Measurements from ENCODE around the gene RELT. TPM values are rescaled to one million over a fixed set of nuclear protein-coding genes. Genes with fewer than 3 reads are reported as not detected.

Gene RELT
- total RNA-seq, 1 experiment from 2014 or later: 13.8 TPM

- ChIA-PET CTCF (interaction anchor here (0.7 kb wide), 1 partner anchor 68 kb away, joined by 3 read pairs; no protein-coding TSS in a partner anchor), POLR2A (no interaction called here)
- peaks cover 6 to 27% of the 10 kb centered on the region in 2 experiments; a peak in 3 of 4 replicates for H3K4me1 ChIP-seq (ENCODE audit: control insufficient read depth in 1 of 2, insufficient read depth in 2 of 2, low read length in 2 of 2)
These were observed 404 bp upstream of the RELT start for GRCh38 chr11:73375830-73376159.

GRCh38 chr11:73376803-73377629 is 817 bp downstream of the RELT start:
- no peaks in the 10 kb centered on the region for H3K9me3 ChIP-seq (ENCODE audit: control insufficient read depth in 1 of 2, insufficient read depth in 1 of 2, low read depth in 1 of 2, low read length in 2 of 2)
- CTCF ChIA-PET: interaction anchor here (1.8 kb wide), 1 partner anchor 26 kb away, joined by 10 read pairs; no protein-coding TSS in a partner anchor
- peaks cover 0 to 7% of the 10 kb centered on the region in 2 experiments; a peak in 1 of 4 replicates for H3K36me3 ChIP-seq (ENCODE audit: control insufficient read depth in 1 of 2, insufficient read depth in 2 of 2, low read length in 2 of 2)
- RAD21 ChIA-PET (ENCODE audit: low non-redundant PET in 1 of 2, low total read pairs in 2 of 2, uncharacterized antibody in 2 of 2, unreplicated experiment in 2 of 2): no interaction called here
- no peaks in the 10 kb centered on the region for H3K27me3 ChIP-seq (ENCODE audit: insufficient read depth, low read length)
- H3K4me3 ChIP-seq (replicated peaks in 1 of 2; ENCODE audit: low read depth in 1 of 2, low read length in 2 of 2): peak overlapping the region; percentile 87 to 97
- no peaks in the 10 kb centered on the region; the same call in 1 of the 2 replicates for H4K20me1 ChIP-seq (ENCODE audit: insufficient read depth)
- ATAC-seq (peak; percentile 39), DNase-seq (ENCODE audit: low read depth, low spot score) (peak; percentile 40)
- POLR2A ChIA-PET: interaction anchor here (0.6 kb wide), 1 partner anchor 309 kb away, joined by 4 read pairs; no protein-coding TSS in a partner anchor
- H3K79me2 ChIP-seq (ENCODE audit: insufficient read depth, low read length): peaks cover 57% of the 10 kb centered on the region
- no peak overlapping the region for H2AFZ ChIP-seq (ENCODE audit: low read depth, low read length, poor library complexity, severe bottlenecking)
- peak overlapping the region; percentile 88 for H3K27ac ChIP-seq (ENCODE audit: low read depth, low read length)
- H3K4me1 ChIP-seq (ENCODE audit: control insufficient read depth in 1 of 2, insufficient read depth in 2 of 2, low read length in 2 of 2): peaks cover 6 to 30% of the 10 kb centered on the region in 2 experiments; a peak in 3 of 4 replicates
- TSS peak; percentile 55 for BruUV-seq (replicated peaks)
- intact Hi-C loops (cut with micrococcal nuclease): loop anchor here (5.0 kb wide), 1 partner anchor 70 kb away; the partner anchor contains the start of gene ARHGEF17
- H3K4me2 ChIP-seq (ENCODE audit: low read length): peak overlapping the region; percentile 88
- H3K9ac ChIP-seq (ENCODE audit: low read length): peak overlapping the region; percentile 100
- no peaks in the 10 kb centered on the region for H3K9me2 ChIP-seq (ENCODE audit: insufficient read depth)
- TF ChIP-seq CTCF (IDR thresholded peaks at IDR 0.05 in 2 of 3, conservative IDR thresholded peaks at IDR 0.05 in 1 of 3; ENCODE audit: borderline replicate concordance in 1 of 3, insufficient read depth in 1 of 3, low read depth in 2 of 3, low read length in 2 of 3) (no peak), FOSL1 (IDR thresholded peaks at IDR 0.05; ENCODE audit: low read depth) (no peak), EGR1 (IDR thresholded peaks at IDR 0.05; ENCODE audit: low read depth) (no peak), POLR2AphosphoS5 (IDR thresholded peaks at IDR 0.05; ENCODE audit: low read depth, low read length) (peak; percentile 69), TCF7L2 (IDR thresholded peaks at IDR 0.05; ENCODE audit: borderline replicate concordance, extremely low read depth, insufficient read depth, insufficient read length) (peak; percentile 18), EZH2phosphoT487 (IDR thresholded peaks at IDR 0.05; ENCODE audit: borderline replicate concordance) (no peak), SIN3A (IDR thresholded peaks at IDR 0.05; ENCODE audit: low read depth) (no peak; the same call in 1 of the 2 replicates)
- TF ChIP-seq, protein P1, sequence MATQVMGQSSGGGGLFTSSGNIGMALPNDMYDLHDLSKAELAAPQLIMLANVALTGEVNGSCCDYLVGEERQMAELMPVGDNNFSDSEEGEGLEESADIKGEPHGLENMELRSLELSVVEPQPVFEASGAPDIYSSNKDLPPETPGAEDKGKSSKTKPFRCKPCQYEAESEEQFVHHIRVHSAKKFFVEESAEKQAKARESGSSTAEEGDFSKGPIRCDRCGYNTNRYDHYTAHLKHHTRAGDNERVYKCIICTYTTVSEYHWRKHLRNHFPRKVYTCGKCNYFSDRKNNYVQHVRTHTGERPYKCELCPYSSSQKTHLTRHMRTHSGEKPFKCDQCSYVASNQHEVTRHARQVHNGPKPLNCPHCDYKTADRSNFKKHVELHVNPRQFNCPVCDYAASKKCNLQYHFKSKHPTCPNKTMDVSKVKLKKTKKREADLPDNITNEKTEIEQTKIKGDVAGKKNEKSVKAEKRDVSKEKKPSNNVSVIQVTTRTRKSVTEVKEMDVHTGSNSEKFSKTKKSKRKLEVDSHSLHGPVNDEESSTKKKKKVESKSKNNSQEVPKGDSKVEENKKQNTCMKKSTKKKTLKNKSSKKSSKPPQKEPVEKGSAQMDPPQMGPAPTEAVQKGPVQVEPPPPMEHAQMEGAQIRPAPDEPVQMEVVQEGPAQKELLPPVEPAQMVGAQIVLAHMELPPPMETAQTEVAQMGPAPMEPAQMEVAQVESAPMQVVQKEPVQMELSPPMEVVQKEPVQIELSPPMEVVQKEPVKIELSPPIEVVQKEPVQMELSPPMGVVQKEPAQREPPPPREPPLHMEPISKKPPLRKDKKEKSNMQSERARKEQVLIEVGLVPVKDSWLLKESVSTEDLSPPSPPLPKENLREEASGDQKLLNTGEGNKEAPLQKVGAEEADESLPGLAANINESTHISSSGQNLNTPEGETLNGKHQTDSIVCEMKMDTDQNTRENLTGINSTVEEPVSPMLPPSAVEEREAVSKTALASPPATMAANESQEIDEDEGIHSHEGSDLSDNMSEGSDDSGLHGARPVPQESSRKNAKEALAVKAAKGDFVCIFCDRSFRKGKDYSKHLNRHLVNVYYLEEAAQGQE (IDR thresholded peaks at IDR 0.05; ENCODE audit: low read depth): no peak

More at GRCh38 chr11:73375830-73376159, 404 bp upstream of the RELT start:
- Histone ChIP-seq H4K20me1 (ENCODE audit: insufficient read depth) (no peaks in the 10 kb centered on the region; the same call in 1 of the 2 replicates), H3K4me3 (replicated peaks in 1 of 2; ENCODE audit: low read depth in 1 of 2, low read length in 2 of 2) (peak overlapping the region; percentile 6 to 97; a peak in 2 of 4 replicates), H3K36me3 (ENCODE audit: control insufficient read depth in 1 of 2, insufficient read depth in 2 of 2, low read length in 2 of 2) (peaks cover 0 to 7% of the 10 kb centered on the region in 2 experiments; a peak in 1 of 4 replicates), H3K27me3 (ENCODE audit: insufficient read depth, low read length) (no peaks in the 10 kb centered on the region), H2AFZ (ENCODE audit: low read depth, low read length, poor library complexity, severe bottlenecking) (peak overlapping the region; percentile 5), H3K79me2 (ENCODE audit: insufficient read depth, low read length) (peaks cover 45% of the 10 kb centered on the region), H3K9me2 (ENCODE audit: insufficient read depth) (no peaks in the 10 kb centered on the region), H3K4me2 (ENCODE audit: low read length) (peak overlapping the region; percentile 88), H3K9me3 (ENCODE audit: control insufficient read depth in 1 of 2, insufficient read depth in 1 of 2, low read depth in 1 of 2, low read length in 2 of 2) (no peaks in the 10 kb centered on the region), H3K9ac (ENCODE audit: low read length) (peak overlapping the region; percentile 100), H3K27ac (ENCODE audit: low read depth, low read length) (peak overlapping the region; percentile 49)
- no TSS peak for BruUV-seq (replicated peaks)
- DNase-seq (ENCODE audit: low read depth, low spot score) (no peak), ATAC-seq (peak; percentile 1; the same call in 1 of the 2 replicates)
- TF ChIP-seq YY1 (IDR thresholded peaks at IDR 0.05; ENCODE audit: extremely low read depth, insufficient replicate concordance, low read depth, low read length) (no peak), EGR1 (IDR thresholded peaks at IDR 0.05; ENCODE audit: low read depth) (no peak), EZH2phosphoT487 (IDR thresholded peaks at IDR 0.05; ENCODE audit: borderline replicate concordance) (no peak), POLR2AphosphoS5 (IDR thresholded peaks at IDR 0.05; ENCODE audit: low read depth, low read length) (no peak), EZH2 (IDR thresholded peaks at IDR 0.05) (no peak), POLR2A (IDR thresholded peaks at IDR 0.05; ENCODE audit: borderline replicate concordance, extremely low read depth, insufficient read depth, insufficient read length) (no peak), TCF7L2 (IDR thresholded peaks at IDR 0.05; ENCODE audit: borderline replicate concordance, extremely low read depth, insufficient read depth, insufficient read length) (no peak), SRF (IDR thresholded peaks at IDR 0.05; ENCODE audit: low read depth) (no peak)
- intact Hi-C loops (cut with micrococcal nuclease): loop anchor here (5.0 kb wide), 1 partner anchor 68 kb away; the partner anchor contains the start of gene ARHGEF17
- RAD21 ChIA-PET (ENCODE audit: low non-redundant PET in 1 of 2, low total read pairs in 2 of 2, uncharacterized antibody in 2 of 2, unreplicated experiment in 2 of 2): no interaction called here
